Measurements from ENCODE around the gene SFSWAP.

Gene SFSWAP

GRCh38 chr12:131795690-131796410 is 85.0 kb downstream of the SFSWAP start:
- H3K9me3 ChIP-seq (ENCODE audit: control insufficient read depth in 2 of 2, low read length in 2 of 2) = no peaks in the 10 kb centered on the region
- no peaks in the 10 kb centered on the region for H3K27me3 ChIP-seq (ENCODE audit: control insufficient read depth in 2 of 2, insufficient read depth in 2 of 2, low read length in 2 of 2)
- H3K9ac ChIP-seq (ENCODE audit: low read depth in 1 of 2, low read length in 2 of 2) = no peak overlapping the region
- H3K36me3 ChIP-seq (ENCODE audit: control insufficient read depth in 2 of 2, insufficient read depth in 2 of 2, low read length in 2 of 2) = peaks cover 34 to 51% of the 10 kb centered on the region in 2 donors
- H3K4me1 ChIP-seq (ENCODE audit: control insufficient read depth in 2 of 2, insufficient read depth in 2 of 2, low read length in 2 of 2) = no peaks in the 10 kb centered on the region
- H3K27ac ChIP-seq (ENCODE audit: low read depth in 2 of 2, low read length in 2 of 2) = no peak overlapping the region
- no peak overlapping the region for H3K4me3 ChIP-seq (ENCODE audit: low read length in 2 of 2)

- H3K4me3 ChIP-seq (ENCODE audit: low read length in 2 of 2) = no peak overlapping the region
- no peak overlapping the region for H3K27ac ChIP-seq (ENCODE audit: low read depth in 2 of 2, low read length in 2 of 2)
- peaks cover 35 to 49% of the 10 kb centered on the region in 2 donors for H3K36me3 ChIP-seq (ENCODE audit: control insufficient read depth in 2 of 2, insufficient read depth in 2 of 2, low read length in 2 of 2)
- H3K27me3 ChIP-seq (ENCODE audit: control insufficient read depth in 2 of 2, insufficient read depth in 2 of 2, low read length in 2 of 2) = no peaks in the 10 kb centered on the region
- no peaks in the 10 kb centered on the region for H3K9me3 ChIP-seq (ENCODE audit: control insufficient read depth in 2 of 2, low read length in 2 of 2)
- H3K9ac ChIP-seq (ENCODE audit: low read depth in 1 of 2, low read length in 2 of 2) = no peak overlapping the region
- H3K4me1 ChIP-seq (ENCODE audit: control insufficient read depth in 2 of 2, insufficient read depth in 2 of 2, low read length in 2 of 2) = no peaks in the 10 kb centered on the region
Observed at GRCh38 chr12:131796411-131796736, 85.5 kb downstream of the SFSWAP start.

GRCh38 chr12:131796754-131797587 is 86.1 kb downstream of the SFSWAP start:
- no peaks in the 10 kb centered on the region for H3K27me3 ChIP-seq (ENCODE audit: control insufficient read depth in 2 of 2, insufficient read depth in 2 of 2, low read length in 2 of 2)
- no peaks in the 10 kb centered on the region for H3K9me3 ChIP-seq (ENCODE audit: control insufficient read depth in 2 of 2, low read length in 2 of 2)
- H3K27ac ChIP-seq (ENCODE audit: low read depth in 2 of 2, low read length in 2 of 2) = no peak overlapping the region
- H3K9ac ChIP-seq (ENCODE audit: low read depth in 1 of 2, low read length in 2 of 2) = no peak overlapping the region
- H3K36me3 ChIP-seq (ENCODE audit: control insufficient read depth in 2 of 2, insufficient read depth in 2 of 2, low read length in 2 of 2) = peaks cover 37 to 47% of the 10 kb centered on the region in 2 donors
- no peaks in the 10 kb centered on the region for H3K4me1 ChIP-seq (ENCODE audit: control insufficient read depth in 2 of 2, insufficient read depth in 2 of 2, low read length in 2 of 2)
- H3K4me3 ChIP-seq (ENCODE audit: low read length in 2 of 2) = no peak overlapping the region

DNA sequence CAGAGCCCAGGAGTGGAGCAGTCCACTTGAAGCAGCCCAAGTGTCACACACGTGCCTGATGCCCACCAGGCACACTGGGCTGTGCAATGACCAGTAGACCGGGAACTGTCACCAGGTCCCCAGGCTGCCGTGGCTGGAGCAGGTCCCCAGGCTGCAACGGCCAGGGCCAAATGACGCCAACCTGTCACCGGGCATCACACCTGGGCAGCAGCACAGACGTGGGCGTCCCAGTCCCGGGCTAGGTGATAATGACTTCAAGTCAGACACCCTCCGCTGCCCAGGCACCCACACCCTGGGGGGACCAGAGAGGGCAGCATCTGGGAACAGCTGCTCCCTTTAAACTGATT is 86.7 kb downstream of the SFSWAP start:
- Histone ChIP-seq H3K4me1 (ENCODE audit: control insufficient read depth in 2 of 2, insufficient read depth in 2 of 2, low read length in 2 of 2) (no peaks in the 10 kb centered on the region), H3K36me3 (ENCODE audit: control insufficient read depth in 2 of 2, insufficient read depth in 2 of 2, low read length in 2 of 2) (peaks cover 39 to 47% of the 10 kb centered on the region in 2 donors), H3K4me3 (ENCODE audit: low read length in 2 of 2) (no peak overlapping the region), H3K27me3 (ENCODE audit: control insufficient read depth in 2 of 2, insufficient read depth in 2 of 2, low read length in 2 of 2) (no peaks in the 10 kb centered on the region), H3K27ac (ENCODE audit: low read depth in 2 of 2, low read length in 2 of 2) (no peak overlapping the region), H3K9me3 (ENCODE audit: control insufficient read depth in 2 of 2, low read length in 2 of 2) (no peaks in the 10 kb centered on the region), H3K9ac (ENCODE audit: low read depth in 1 of 2, low read length in 2 of 2) (no peak overlapping the region)

GRCh38 chr12:131799195-131799594 is 88.3 kb downstream of the SFSWAP start:
- Histone ChIP-seq H3K4me1 (ENCODE audit: control insufficient read depth in 2 of 2, insufficient read depth in 2 of 2, low read length in 2 of 2) (peaks cover 0 to 2% of the 10 kb centered on the region in 2 donors), H3K9ac (ENCODE audit: low read depth in 1 of 2, low read length in 2 of 2) (no peak overlapping the region), H3K27ac (ENCODE audit: low read depth in 2 of 2, low read length in 2 of 2) (no peak overlapping the region), H3K27me3 (ENCODE audit: control insufficient read depth in 2 of 2, insufficient read depth in 2 of 2, low read length in 2 of 2) (no peaks in the 10 kb centered on the region), H3K9me3 (ENCODE audit: control insufficient read depth in 2 of 2, low read length in 2 of 2) (no peaks in the 10 kb centered on the region), H3K36me3 (ENCODE audit: control insufficient read depth in 2 of 2, insufficient read depth in 2 of 2, low read length in 2 of 2) (peaks cover 39 to 42% of the 10 kb centered on the region in 2 donors), H3K4me3 (ENCODE audit: low read length in 2 of 2) (no peak overlapping the region)

- Histone ChIP-seq H3K4me3 (ENCODE audit: low read length in 2 of 2) (no peak overlapping the region), H3K4me1 (ENCODE audit: control insufficient read depth in 2 of 2, insufficient read depth in 2 of 2, low read length in 2 of 2) (peaks cover 0 to 2% of the 10 kb centered on the region in 2 donors), H3K9ac (ENCODE audit: low read depth in 1 of 2, low read length in 2 of 2) (no peak overlapping the region), H3K27me3 (ENCODE audit: control insufficient read depth in 2 of 2, insufficient read depth in 2 of 2, low read length in 2 of 2) (no peaks in the 10 kb centered on the region), H3K9me3 (ENCODE audit: control insufficient read depth in 2 of 2, low read length in 2 of 2) (no peaks in the 10 kb centered on the region), H3K36me3 (ENCODE audit: control insufficient read depth in 2 of 2, insufficient read depth in 2 of 2, low read length in 2 of 2) (peaks cover 39 to 41% of the 10 kb centered on the region in 2 donors), H3K27ac (ENCODE audit: low read depth in 2 of 2, low read length in 2 of 2) (no peak overlapping the region)
Observed at GRCh38 chr12:131799828-131800593, 89.1 kb downstream of the SFSWAP start.

DNA sequence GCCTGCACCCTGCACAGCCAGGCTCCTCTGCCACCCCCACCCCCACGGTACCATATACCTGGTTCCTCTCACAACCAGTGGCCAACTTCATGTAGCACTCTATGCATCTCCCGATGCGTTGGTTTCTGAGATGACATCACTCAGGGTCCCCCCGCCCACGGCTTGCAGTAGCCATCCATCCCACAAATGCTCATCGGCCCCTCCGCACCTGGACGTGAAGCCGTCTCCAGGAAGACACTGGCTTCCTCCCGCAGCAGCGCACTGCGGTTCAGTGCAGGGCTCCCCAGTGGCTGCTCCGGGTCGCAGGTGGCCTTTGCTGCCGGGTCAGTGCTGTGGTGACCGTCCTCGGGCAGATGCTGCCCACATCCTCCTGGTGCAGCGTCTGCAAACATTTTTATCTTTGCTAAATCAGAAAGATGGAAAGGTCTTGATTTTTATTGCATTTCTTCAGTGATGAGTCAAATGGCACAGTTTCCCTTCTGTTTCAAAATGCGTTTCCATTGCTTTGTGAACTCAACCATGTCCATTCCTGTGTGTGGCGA is 89.8 kb downstream of the SFSWAP start:
- no peaks in the 10 kb centered on the region for H3K9me3 ChIP-seq (ENCODE audit: control insufficient read depth in 2 of 2, low read length in 2 of 2)
- H3K4me1 ChIP-seq (ENCODE audit: control insufficient read depth in 2 of 2, insufficient read depth in 2 of 2, low read length in 2 of 2) = peaks cover 0 to 2% of the 10 kb centered on the region in 2 donors
- H3K9ac ChIP-seq (ENCODE audit: low read depth in 1 of 2, low read length in 2 of 2) = no peak overlapping the region
- peaks cover 37 to 39% of the 10 kb centered on the region in 2 donors for H3K36me3 ChIP-seq (ENCODE audit: control insufficient read depth in 2 of 2, insufficient read depth in 2 of 2, low read length in 2 of 2)
- H3K27ac ChIP-seq (ENCODE audit: low read depth in 2 of 2, low read length in 2 of 2) = no peak overlapping the region
- no peak overlapping the region for H3K4me3 ChIP-seq (ENCODE audit: low read length in 2 of 2)
- no peaks in the 10 kb centered on the region for H3K27me3 ChIP-seq (ENCODE audit: control insufficient read depth in 2 of 2, insufficient read depth in 2 of 2, low read length in 2 of 2)

GRCh38 chr12:131801254-131801866 is 90.5 kb downstream of the SFSWAP start:
- peaks cover 0 to 2% of the 10 kb centered on the region in 2 donors for H3K4me1 ChIP-seq (ENCODE audit: control insufficient read depth in 2 of 2, insufficient read depth in 2 of 2, low read length in 2 of 2)
- no peaks in the 10 kb centered on the region for H3K9me3 ChIP-seq (ENCODE audit: control insufficient read depth in 2 of 2, low read length in 2 of 2)
- no peaks in the 10 kb centered on the region for H3K27me3 ChIP-seq (ENCODE audit: control insufficient read depth in 2 of 2, insufficient read depth in 2 of 2, low read length in 2 of 2)
- H3K9ac ChIP-seq (ENCODE audit: low read depth in 1 of 2, low read length in 2 of 2) = no peak overlapping the region
- no peak overlapping the region for H3K27ac ChIP-seq (ENCODE audit: low read depth in 2 of 2, low read length in 2 of 2)
- no peak overlapping the region for H3K4me3 ChIP-seq (ENCODE audit: low read length in 2 of 2)
- peaks cover 34 to 35% of the 10 kb centered on the region in 2 donors for H3K36me3 ChIP-seq (ENCODE audit: control insufficient read depth in 2 of 2, insufficient read depth in 2 of 2, low read length in 2 of 2)

DNA sequence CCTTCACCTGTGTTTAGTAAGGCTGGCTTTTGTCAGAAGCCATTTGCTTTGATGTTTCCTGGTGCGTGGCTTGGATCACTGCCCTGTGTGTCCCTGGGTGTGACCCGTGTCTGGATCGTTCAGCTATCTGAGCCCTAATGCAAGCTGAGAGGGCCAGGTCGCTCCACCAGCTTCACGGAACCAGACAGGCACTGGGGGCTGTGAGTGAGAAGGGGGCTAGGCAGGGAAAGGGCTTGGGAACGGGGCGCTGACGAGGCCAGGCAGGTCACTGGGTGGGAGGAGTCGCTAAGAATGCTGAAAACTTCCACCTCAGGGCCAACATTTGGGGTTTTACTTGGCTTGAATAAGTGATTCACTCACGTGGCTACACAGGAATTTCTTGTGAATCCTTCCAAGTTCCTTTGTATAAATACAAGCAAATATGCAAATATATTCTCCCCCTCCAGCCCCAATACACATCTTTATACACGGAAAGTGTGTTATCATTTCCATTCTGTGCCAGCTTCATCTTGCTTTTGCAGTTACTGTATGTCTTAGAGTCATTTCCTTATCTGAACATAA is 93.2 kb downstream of the SFSWAP start:
- H3K4me3 ChIP-seq (ENCODE audit: low read length in 2 of 2) = no peak overlapping the region
- no peak overlapping the region for H3K9ac ChIP-seq (ENCODE audit: low read depth in 1 of 2, low read length in 2 of 2)
- no peaks in the 10 kb centered on the region for H3K27me3 ChIP-seq (ENCODE audit: control insufficient read depth in 2 of 2, insufficient read depth in 2 of 2, low read length in 2 of 2)
- H3K36me3 ChIP-seq (ENCODE audit: control insufficient read depth in 2 of 2, insufficient read depth in 2 of 2, low read length in 2 of 2) = peaks cover 16 to 19% of the 10 kb centered on the region in 2 donors
- no peaks in the 10 kb centered on the region for H3K9me3 ChIP-seq (ENCODE audit: control insufficient read depth in 2 of 2, low read length in 2 of 2)
- H3K27ac ChIP-seq (ENCODE audit: low read depth in 2 of 2, low read length in 2 of 2) = no peak overlapping the region
- H3K4me1 ChIP-seq (ENCODE audit: control insufficient read depth in 2 of 2, insufficient read depth in 2 of 2, low read length in 2 of 2) = peaks cover 0 to 2% of the 10 kb centered on the region in 2 donors

Data from mucosa of rectum (tissue), 2 donors.